ENCODE results near the gene POC1B.

DNA sequence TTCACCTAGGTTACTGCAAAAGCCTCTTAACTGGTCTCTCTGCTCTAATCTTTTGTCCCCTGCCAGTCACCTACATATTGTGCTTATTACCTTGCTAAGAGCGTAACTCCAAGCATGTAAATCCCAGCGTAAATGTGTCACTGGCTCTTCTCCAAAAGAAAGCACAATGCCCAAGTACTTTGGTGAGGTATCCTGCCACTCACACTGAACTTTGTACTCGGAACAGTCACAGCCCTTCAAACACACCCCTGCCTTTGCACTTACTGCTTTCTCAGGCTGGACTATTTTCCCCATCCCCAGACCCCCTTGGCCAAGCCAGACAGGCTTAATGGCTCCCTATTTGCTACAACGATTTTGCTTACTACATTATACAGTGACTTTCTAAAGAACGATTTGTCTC lies 33.0 kb downstream of the POC1B start:
- TF ChIP-seq, protein P1, sequence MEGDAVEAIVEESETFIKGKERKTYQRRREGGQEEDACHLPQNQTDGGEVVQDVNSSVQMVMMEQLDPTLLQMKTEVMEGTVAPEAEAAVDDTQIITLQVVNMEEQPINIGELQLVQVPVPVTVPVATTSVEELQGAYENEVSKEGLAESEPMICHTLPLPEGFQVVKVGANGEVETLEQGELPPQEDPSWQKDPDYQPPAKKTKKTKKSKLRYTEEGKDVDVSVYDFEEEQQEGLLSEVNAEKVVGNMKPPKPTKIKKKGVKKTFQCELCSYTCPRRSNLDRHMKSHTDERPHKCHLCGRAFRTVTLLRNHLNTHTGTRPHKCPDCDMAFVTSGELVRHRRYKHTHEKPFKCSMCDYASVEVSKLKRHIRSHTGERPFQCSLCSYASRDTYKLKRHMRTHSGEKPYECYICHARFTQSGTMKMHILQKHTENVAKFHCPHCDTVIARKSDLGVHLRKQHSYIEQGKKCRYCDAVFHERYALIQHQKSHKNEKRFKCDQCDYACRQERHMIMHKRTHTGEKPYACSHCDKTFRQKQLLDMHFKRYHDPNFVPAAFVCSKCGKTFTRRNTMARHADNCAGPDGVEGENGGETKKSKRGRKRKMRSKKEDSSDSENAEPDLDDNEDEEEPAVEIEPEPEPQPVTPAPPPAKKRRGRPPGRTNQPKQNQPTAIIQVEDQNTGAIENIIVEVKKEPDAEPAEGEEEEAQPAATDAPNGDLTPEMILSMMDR (IDR thresholded peaks at IDR 0.05), result no peak
- TF ChIP-seq POLR2A (IDR thresholded peaks at IDR 0.05), result no peak

Measured in body of pancreas (tissue), 4 donors.